Stimulated activated CD4-positive, alpha-beta T cell treated with anti-CD3 and anti-CD28 coated beads, TNF-alpha, amount 100 ng/mL, for 4 hours (primary cell): ENCODE data around the gene LARGE2.

ENCODE experiments used
- DNase-seq, 3 experiments: peaks; one replicate each; pipeline ENCODE4 v3.0.0-alpha.2; 2020; ENCODE audit warnings: low read depth in 3 of 3

Gene LARGE2

GRCh38 chr11:45922425-45923082 lies at the start of gene LARGE2:
LARGE2 (plus strand) TSS chr11:45922656; CDS start chr11:45922883, 227 bp downstream.
- no peak for DNase-seq

- DNase-seq = no peak
These were observed 46.1 kb upstream of the LARGE2 start for GRCh38 chr11:45876401-45876800.

GRCh38 chr11:45877221-45877620 lies 45.2 kb upstream of the LARGE2 start:
- no peak for DNase-seq

GRCh38 chr11:45877845-45878244 lies 44.6 kb upstream of the LARGE2 start:
- no peak for DNase-seq

DNA sequence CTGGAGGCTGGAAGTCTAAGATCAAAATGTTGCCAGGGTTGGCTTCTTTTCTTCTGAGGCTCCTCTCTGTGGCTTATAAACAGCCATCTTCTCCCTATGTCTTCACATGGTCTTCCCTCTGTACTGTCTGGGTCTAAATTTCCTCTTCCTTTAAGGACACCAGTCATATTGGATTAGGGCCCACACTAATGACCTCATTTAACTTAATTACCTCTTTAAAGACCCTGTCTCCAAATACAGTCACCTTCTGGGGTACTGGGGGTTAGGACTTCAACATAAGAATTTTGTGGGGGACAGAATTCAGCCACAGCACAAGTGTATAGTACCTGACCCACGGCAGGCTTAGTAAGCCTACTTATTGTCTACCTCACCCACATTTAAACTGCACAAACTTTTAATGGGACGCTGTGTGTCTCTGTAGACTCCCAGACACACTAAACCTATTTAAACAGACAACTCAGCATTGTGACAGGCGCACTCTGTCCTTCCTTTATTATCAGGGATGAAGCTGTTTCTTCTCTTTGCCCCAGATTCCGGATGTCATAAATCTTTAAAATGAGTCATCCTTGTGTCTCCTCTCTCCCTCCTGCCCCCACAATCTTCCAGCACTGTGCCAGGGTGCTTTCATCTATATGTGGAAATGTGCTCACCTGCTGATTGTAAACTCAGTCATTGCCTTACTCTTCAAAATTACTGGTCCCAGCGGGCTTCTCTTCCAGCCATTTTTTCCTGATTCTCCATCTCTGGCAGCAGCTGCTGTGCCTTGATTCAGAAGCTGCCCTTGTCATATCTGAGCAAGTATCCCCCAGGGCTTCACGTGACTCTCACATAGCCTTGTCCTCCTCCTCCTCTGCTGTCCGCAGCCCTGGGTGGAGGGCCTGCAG lies 42.4 kb upstream of the LARGE2 start:
- no peak for DNase-seq

GRCh38 chr11:45880772-45881570 lies 41.5 kb upstream of the LARGE2 start:
- no peak for DNase-seq

GRCh38 chr11:45881708-45882368 lies 40.6 kb upstream of the LARGE2 start:
- no peak for DNase-seq

DNA sequence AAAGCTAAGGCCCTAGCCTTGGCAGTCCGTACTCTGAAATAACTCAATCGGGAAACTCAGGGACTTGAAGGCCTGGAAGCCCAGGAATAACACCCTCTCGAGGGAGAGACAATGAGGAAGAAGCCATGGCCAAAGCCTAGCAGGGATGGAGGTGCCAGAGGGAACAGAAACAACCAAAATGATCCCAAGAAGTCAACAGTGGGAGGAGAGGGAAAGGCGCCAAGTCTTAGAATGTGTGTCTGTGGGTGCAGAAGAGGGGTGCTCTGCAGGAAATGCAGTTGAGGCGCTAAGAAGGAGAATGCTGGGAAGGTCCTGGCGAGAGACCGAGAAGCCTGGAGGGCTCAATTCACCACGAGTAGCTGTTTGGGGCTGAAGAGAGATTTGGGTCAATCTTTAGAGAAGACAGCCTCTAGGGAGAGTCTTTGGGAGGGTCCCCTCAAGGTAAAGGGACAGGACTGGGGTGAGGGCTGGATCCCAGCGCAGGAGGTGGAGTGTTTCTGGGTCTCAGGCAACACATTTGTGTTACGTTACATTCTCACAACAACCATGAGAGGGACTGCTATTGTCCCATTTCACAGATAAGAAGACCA lies 37.8 kb upstream of the LARGE2 start:
- DNase-seq = no peak

- peak in 2 of 3 experiments; percentile 22 to 33 for DNase-seq
These were observed 37.1 kb upstream of the LARGE2 start, which contains the start of gene MAPK8IP1 for GRCh38 chr11:45885274-45885920. MAPK8IP1 (plus strand) TSS chr11:45885651; CDS start chr11:45885821, 170 bp downstream.

DNA sequence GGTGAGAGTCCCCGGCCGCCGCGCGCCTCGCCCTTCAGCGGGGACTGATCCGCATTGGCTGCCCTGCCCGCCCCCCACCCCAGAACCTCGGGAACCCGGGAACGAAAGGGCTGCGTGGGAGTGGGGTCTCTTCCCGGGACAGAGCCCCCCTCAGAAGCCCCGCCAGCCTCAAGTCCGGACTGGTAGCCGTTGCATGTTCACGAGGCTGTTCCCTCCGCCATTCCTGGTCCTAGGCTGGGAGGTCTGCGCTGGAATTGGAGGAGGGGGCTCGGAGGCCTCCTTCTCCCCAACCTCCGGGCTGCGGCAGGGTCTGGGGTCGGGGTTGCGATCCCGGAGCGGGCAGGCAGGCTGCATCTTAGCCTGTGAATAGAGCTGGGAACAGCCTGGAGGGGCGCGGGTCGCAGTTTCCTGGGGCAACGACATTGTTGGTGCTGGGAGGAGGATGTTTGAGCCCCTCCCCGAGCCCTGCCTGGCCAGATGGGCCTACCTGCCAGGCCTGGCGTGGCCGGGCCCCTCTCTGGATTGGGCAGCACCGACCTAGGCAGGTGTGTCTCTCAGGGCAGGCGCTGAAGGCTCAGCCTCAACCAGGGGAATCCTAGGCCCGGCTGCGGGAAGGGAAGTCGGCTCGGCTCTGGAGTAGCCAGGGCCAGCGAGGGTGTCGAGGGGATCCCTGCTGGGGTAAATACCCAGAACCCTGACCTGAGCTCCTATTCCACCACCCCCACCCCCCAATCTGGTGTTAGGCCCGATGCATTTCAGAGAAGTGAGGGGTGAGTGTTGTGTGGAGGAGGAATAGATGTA lies 36.3 kb upstream of the LARGE2 start:
- no peak for DNase-seq

DNA sequence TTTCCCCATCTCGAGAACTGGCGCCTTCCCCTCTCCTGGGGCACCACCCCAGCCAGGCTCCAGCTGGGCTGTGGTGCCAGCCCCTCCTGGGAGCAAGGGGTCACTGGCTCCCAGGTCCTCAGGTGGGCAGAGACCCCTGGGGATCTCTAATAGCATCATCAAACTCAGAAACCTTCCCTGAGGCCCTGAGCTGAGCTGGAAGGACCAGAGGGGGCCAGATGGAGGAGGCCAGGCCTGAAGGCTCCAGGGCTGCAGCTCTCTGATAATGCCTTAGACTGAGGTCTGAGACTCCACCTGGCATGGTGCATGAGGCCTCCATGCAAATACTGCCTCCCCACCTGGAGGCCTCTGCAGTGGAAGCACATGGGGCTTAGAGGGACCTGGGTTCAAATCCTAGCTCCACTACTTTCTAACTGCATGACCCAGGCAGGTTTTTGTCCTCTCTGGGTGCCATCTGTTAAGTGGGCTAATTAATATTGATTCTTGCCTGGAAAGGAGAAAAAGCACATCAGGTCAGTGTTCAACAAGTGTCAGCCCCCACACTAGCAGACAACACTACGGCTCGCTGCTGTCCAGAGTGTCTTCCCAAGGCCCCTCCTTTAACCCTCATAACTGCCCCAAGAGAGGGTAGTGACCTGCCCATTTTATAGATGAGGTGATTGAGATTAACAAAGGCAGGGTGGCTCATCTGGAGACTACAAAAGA lies 35.5 kb upstream of the LARGE2 start:
- no peak for DNase-seq

DNA sequence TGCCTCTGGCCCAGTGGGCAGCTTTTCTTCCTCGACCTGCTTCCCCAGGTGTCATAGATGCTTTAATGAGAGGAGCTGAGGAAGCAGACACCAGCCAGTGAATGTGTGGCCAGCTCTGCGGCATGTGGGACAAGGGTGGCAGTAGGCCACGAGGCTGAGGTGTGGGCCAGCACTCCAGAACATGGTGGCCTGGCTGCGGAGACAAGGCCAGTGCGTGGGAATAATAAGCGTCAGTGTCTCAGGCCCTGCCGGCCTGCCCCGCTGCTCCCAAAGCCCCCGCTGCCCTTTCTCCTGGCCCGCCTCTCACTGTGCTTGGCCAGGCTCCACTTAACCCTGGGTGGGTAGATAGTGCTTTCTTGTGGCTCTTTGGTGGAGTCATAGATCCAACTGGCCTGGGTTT lies 34.9 kb upstream of the LARGE2 start:
- no peak for DNase-seq

DNA sequence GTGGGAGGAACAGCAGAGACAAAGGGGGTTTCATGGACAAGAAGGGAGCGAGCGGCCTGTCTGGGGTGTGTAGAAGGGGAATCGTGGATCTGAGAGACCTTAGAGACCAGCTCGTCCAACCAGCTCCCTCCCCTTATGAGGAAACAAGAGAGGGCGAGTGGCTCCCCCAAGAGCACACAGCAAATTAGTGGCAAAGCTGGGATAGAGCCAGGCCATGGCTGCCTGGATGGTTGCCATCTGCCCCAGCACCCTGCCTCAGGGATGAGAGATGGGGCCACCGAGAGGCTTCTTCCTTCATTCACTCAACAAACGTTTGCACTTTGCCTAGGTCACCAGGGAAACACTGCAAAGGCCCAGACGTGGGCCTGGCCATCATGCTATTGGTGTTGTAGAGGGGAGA lies 32.9 kb upstream of the LARGE2 start:
- no peak for DNase-seq

GRCh38 chr11:45889966-45890365 lies 32.5 kb upstream of the LARGE2 start:
- DNase-seq = no peak

- no peak for DNase-seq
These were observed 31.4 kb upstream of the LARGE2 start for GRCh38 chr11:45890886-45891550.

GRCh38 chr11:45892856-45893255 lies 29.6 kb upstream of the LARGE2 start:
- DNase-seq = no peak

DNA sequence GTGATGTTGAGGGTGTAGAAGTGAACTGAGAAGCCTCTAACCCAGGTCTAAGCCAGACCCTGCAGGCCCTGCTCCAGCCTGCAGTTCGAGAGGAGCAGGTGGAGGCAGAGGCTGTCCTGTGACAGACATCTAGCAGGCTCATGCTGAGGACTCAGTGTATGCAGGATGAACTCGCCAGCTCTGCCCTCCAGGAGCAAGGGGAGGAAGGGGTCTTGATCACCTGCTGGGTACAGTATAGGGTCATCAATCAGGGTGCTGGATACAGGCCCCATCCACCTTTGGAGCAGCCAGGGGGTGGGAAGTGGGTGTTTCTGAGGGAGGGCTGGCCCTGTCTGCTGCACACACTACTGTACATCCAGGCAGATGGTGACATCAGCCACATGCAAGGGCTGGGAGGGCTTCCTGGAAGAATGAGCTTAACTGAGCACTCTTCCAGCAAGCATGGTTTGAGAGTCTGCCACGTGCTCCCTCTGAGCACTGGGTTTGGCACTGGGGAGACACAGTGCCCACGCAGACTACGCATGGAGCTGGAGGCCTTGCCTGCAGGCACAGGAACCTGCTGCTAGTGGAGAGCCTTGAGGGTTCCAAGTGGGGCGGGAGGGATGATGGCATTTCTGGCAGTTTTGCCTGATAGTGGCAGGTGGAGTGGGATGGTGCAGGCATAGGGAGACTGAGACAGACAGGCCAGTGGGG lies 27.8 kb upstream of the LARGE2 start:
- no peak for DNase-seq
